ENCODE measurements around the gene JOSD2.

- TF ChIP-seq, protein P1, sequence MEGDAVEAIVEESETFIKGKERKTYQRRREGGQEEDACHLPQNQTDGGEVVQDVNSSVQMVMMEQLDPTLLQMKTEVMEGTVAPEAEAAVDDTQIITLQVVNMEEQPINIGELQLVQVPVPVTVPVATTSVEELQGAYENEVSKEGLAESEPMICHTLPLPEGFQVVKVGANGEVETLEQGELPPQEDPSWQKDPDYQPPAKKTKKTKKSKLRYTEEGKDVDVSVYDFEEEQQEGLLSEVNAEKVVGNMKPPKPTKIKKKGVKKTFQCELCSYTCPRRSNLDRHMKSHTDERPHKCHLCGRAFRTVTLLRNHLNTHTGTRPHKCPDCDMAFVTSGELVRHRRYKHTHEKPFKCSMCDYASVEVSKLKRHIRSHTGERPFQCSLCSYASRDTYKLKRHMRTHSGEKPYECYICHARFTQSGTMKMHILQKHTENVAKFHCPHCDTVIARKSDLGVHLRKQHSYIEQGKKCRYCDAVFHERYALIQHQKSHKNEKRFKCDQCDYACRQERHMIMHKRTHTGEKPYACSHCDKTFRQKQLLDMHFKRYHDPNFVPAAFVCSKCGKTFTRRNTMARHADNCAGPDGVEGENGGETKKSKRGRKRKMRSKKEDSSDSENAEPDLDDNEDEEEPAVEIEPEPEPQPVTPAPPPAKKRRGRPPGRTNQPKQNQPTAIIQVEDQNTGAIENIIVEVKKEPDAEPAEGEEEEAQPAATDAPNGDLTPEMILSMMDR (conservative IDR thresholded peaks at IDR 0.05; ENCODE audit: low read depth, low read length) = no peak
- TF ChIP-seq MXI1 (IDR thresholded peaks at IDR 0.05; ENCODE audit: borderline replicate concordance, low read depth, low read length) (no peak), RCOR1 (IDR thresholded peaks at IDR 0.05; ENCODE audit: insufficient replicate concordance, low read length) (no peak), MAFK (IDR thresholded peaks at IDR 0.05; ENCODE audit: low read depth, low read length) (no peak), POLR2A (IDR thresholded peaks at IDR 0.05; ENCODE audit: low read depth, low read length) (no peak), RAD21 (IDR thresholded peaks at IDR 0.05; ENCODE audit: low read length) (no peak), RFX5 (IDR thresholded peaks at IDR 0.05; ENCODE audit: low read depth, low read length) (no peak), MAZ (IDR thresholded peaks at IDR 0.05; ENCODE audit: borderline replicate concordance, low read depth, low read length) (no peak), SMC3 (IDR thresholded peaks at IDR 0.05; ENCODE audit: low read depth, low read length) (no peak), CEBPB (IDR thresholded peaks at IDR 0.05; ENCODE audit: low read depth, low read length) (no peak), FOS (IDR thresholded peaks at IDR 0.05; ENCODE audit: low read depth, low read length) (no peak), CHD1 (IDR thresholded peaks at IDR 0.05; ENCODE audit: low read depth, low read length) (no peak)
- TF ChIP-seq, protein P2, sequence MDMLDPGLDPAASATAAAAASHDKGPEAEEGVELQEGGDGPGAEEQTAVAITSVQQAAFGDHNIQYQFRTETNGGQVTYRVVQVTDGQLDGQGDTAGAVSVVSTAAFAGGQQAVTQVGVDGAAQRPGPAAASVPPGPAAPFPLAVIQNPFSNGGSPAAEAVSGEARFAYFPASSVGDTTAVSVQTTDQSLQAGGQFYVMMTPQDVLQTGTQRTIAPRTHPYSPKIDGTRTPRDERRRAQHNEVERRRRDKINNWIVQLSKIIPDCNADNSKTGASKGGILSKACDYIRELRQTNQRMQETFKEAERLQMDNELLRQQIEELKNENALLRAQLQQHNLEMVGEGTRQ (IDR thresholded peaks at IDR 0.05; ENCODE audit: low read depth, low read length) = no peak
- TF ChIP-seq, protein P3, sequence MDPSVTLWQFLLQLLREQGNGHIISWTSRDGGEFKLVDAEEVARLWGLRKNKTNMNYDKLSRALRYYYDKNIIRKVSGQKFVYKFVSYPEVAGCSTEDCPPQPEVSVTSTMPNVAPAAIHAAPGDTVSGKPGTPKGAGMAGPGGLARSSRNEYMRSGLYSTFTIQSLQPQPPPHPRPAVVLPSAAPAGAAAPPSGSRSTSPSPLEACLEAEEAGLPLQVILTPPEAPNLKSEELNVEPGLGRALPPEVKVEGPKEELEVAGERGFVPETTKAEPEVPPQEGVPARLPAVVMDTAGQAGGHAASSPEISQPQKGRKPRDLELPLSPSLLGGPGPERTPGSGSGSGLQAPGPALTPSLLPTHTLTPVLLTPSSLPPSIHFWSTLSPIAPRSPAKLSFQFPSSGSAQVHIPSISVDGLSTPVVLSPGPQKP (IDR thresholded peaks at IDR 0.05; ENCODE audit: borderline replicate concordance, low read depth, low read length) = no peak
These were observed 16.6 kb downstream of the JOSD2 start for GRCh38 chr19:50494186-50495019.

Data from IMR-90 (cell line).